ENCODE measurements around the gene PAPPA2. TPM values are rescaled to one million over a fixed set of nuclear protein-coding genes. Genes with fewer than 3 reads are reported as not detected.

Gene PAPPA2
- total RNA-seq, 1 experiment from 2014 or later = not detected

- Histone ChIP-seq H3K4me3 (no peak overlapping the region), H3K27ac (no peak overlapping the region), H2AFZ (no peak overlapping the region), H3K36me3 (ENCODE audit: low read depth) (no peaks in the 10 kb centered on the region), H4K20me1 (ENCODE audit: insufficient read depth) (no peaks in the 10 kb centered on the region), H3K9me2 (ENCODE audit: insufficient read depth) (no peaks in the 10 kb centered on the region), H3K4me2 (no peak overlapping the region), H3K79me2 (ENCODE audit: low read depth) (no peaks in the 10 kb centered on the region), H3K9me3 (ENCODE audit: insufficient read depth, low read depth) (no peaks in the 10 kb centered on the region), H3K27me3 (ENCODE audit: insufficient read depth, low read depth) (peaks cover 16% of the 10 kb centered on the region), H3F3A (ENCODE audit: insufficient read depth, low read depth) (no peaks in the 10 kb centered on the region), H3K4me1 (replicated peaks; ENCODE audit: insufficient read depth) (no peaks in the 10 kb centered on the region)
- no peak for DNase-seq
- ChIA-PET POLR2A (ENCODE audit: unreplicated experiment) (no interaction called here), CTCF (no interaction called here)
- intact Hi-C loops (cut with micrococcal nuclease; ENCODE audit: unreplicated experiment) = no loop called here
- TF ChIP-seq, protein P1, sequence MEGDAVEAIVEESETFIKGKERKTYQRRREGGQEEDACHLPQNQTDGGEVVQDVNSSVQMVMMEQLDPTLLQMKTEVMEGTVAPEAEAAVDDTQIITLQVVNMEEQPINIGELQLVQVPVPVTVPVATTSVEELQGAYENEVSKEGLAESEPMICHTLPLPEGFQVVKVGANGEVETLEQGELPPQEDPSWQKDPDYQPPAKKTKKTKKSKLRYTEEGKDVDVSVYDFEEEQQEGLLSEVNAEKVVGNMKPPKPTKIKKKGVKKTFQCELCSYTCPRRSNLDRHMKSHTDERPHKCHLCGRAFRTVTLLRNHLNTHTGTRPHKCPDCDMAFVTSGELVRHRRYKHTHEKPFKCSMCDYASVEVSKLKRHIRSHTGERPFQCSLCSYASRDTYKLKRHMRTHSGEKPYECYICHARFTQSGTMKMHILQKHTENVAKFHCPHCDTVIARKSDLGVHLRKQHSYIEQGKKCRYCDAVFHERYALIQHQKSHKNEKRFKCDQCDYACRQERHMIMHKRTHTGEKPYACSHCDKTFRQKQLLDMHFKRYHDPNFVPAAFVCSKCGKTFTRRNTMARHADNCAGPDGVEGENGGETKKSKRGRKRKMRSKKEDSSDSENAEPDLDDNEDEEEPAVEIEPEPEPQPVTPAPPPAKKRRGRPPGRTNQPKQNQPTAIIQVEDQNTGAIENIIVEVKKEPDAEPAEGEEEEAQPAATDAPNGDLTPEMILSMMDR (conservative IDR thresholded peaks at IDR 0.05) = no peak
- BruUV-seq (replicated peaks) = no TSS peak
Observed at GRCh38 chr1:176604461-176604860, 141.5 kb downstream of the PAPPA2 start.

- no peak for DNase-seq
- Histone ChIP-seq H4K20me1 (ENCODE audit: insufficient read depth) (no peaks in the 10 kb centered on the region), H3K36me3 (ENCODE audit: low read depth) (no peaks in the 10 kb centered on the region), H3K79me2 (ENCODE audit: low read depth) (no peaks in the 10 kb centered on the region), H3K4me2 (no peak overlapping the region), H3K4me1 (replicated peaks; ENCODE audit: insufficient read depth) (no peaks in the 10 kb centered on the region), H3K27me3 (ENCODE audit: insufficient read depth, low read depth) (peaks cover 12% of the 10 kb centered on the region), H3K9me2 (ENCODE audit: insufficient read depth) (no peaks in the 10 kb centered on the region), H2AFZ (no peak overlapping the region), H3K4me3 (no peak overlapping the region), H3K27ac (no peak overlapping the region), H3K9me3 (ENCODE audit: insufficient read depth, low read depth) (no peaks in the 10 kb centered on the region), H3F3A (ENCODE audit: insufficient read depth, low read depth) (no peaks in the 10 kb centered on the region)
- no TSS peak for BruUV-seq (replicated peaks)
- POLR2A ChIA-PET (ENCODE audit: unreplicated experiment) = no interaction called here
- CTCF ChIA-PET = no interaction called here
- no peak for TF ChIP-seq EZH2 (IDR thresholded peaks at IDR 0.05; ENCODE audit: low read depth)
- TF ChIP-seq, protein P1 (conservative IDR thresholded peaks at IDR 0.05) = no peak
- intact Hi-C loops (cut with micrococcal nuclease; ENCODE audit: unreplicated experiment) = no loop called here
Observed at GRCh38 chr1:176605176-176605575, 142.2 kb downstream of the PAPPA2 start.

GRCh38 chr1:176609556-176610408 is 146.8 kb downstream of the PAPPA2 start:
- no peak for DNase-seq
- no peaks in the 10 kb centered on the region for H4K20me1 ChIP-seq (ENCODE audit: insufficient read depth)
- intact Hi-C loops (cut with micrococcal nuclease; ENCODE audit: unreplicated experiment) = no loop called here
- no peaks in the 10 kb centered on the region for H3K9me3 ChIP-seq (ENCODE audit: insufficient read depth, low read depth)
- no peak overlapping the region for H3K4me3 ChIP-seq
- no peaks in the 10 kb centered on the region for H3K4me1 ChIP-seq (replicated peaks; ENCODE audit: insufficient read depth)
- H3F3A ChIP-seq (ENCODE audit: insufficient read depth, low read depth) = no peaks in the 10 kb centered on the region
- no peak overlapping the region for H2AFZ ChIP-seq
- peaks cover 4% of the 10 kb centered on the region; the same call in 1 of the 2 replicates for H3K27me3 ChIP-seq (ENCODE audit: insufficient read depth, low read depth)
- no TSS peak for BruUV-seq (replicated peaks)
- ChIA-PET CTCF (interaction anchor here (0.7 kb wide), 1 partner anchor 23 kb away, joined by 6 read pairs; no protein-coding TSS in a partner anchor), POLR2A (ENCODE audit: unreplicated experiment) (no interaction called here)
- H3K9me2 ChIP-seq (ENCODE audit: insufficient read depth) = no peaks in the 10 kb centered on the region
- TF ChIP-seq EZH2 (IDR thresholded peaks at IDR 0.05; ENCODE audit: low read depth) = no peak
- TF ChIP-seq, protein P1 (conservative IDR thresholded peaks at IDR 0.05) = no peak
- H3K4me2 ChIP-seq = no peak overlapping the region
- H3K27ac ChIP-seq = no peak overlapping the region
- H3K79me2 ChIP-seq (ENCODE audit: low read depth) = no peaks in the 10 kb centered on the region
- H3K36me3 ChIP-seq (ENCODE audit: low read depth) = no peaks in the 10 kb centered on the region

Measured in PC-9 (cell line).